BJ (cell line): Measurements from ENCODE around the gene PTPN12. TPM values are rescaled to one million over a fixed set of nuclear protein-coding genes. Genes with fewer than 3 reads are reported as not detected.
"Not testable (repeated sequence)": the region's sequence is repeated elsewhere in the genome, so short reads cannot be mapped to it uniquely, and the experiment has no call there.

ENCODE experiments used
- CTCF ChIA-PET: fragments of 350-600 bp; formaldehyde crosslinking; extraction: SDS; loops from one replicate; lab custom pipeline; 2021; ENCODE audit warnings: antibody characterized with exemption, inconsistent platforms; lab: Yijun Ruan, JAX
- POLR2A ChIA-PET: fragments of 300-600 bp; sonication (Branson Sonifier 250); formaldehyde crosslinking; extraction: SDS; loops from one replicate; lab custom pipeline; 2021; ENCODE audit warnings: antibody characterized with exemption; lab: Charles Lee
- DNase-seq: peaks from one replicate; pipeline ENCODE4 v3.0.0-alpha.2; 2011; ENCODE audit warnings: low read depth
- H3K27me3 ChIP-seq: 2 replicates; pipeline ENCODE4 v1.6.0; 2011; ENCODE audit warnings: low read length; ENCODE audit not compliant: control insufficient read depth, insufficient read depth
- H3K36me3 ChIP-seq: 2 replicates; pipeline ENCODE4 v1.5.1; 2011; ENCODE audit warnings: low read length; ENCODE audit not compliant: control insufficient read depth, insufficient read depth
- H3K4me3 ChIP-seq: 2 replicates; pipeline ENCODE4 v1.5.1; 2011; ENCODE audit warnings: low read depth, mild to moderate bottlenecking, control low read depth, low read length
- CTCF ChIP-seq: IDR thresholded peaks from 2 replicates; pipeline ENCODE4 v1.5.1; 2011; ENCODE audit warnings: low read depth, mild to moderate bottlenecking, control low read depth, inconsistent platforms, low read length, moderate library complexity; ENCODE audit not compliant: insufficient read depth
- polyA plus RNA-seq: library from polyadenylated mRNA; depleted of rRNA; stranded (reverse); fragments of >200 nt; gene quantifications from 2 replicates; pipeline ENCODE4 v1.2.3, GENCODE V29; 2011

PTPN12 gene
- polyA plus RNA-seq, 1 experiment = 19.7 TPM

DNA sequence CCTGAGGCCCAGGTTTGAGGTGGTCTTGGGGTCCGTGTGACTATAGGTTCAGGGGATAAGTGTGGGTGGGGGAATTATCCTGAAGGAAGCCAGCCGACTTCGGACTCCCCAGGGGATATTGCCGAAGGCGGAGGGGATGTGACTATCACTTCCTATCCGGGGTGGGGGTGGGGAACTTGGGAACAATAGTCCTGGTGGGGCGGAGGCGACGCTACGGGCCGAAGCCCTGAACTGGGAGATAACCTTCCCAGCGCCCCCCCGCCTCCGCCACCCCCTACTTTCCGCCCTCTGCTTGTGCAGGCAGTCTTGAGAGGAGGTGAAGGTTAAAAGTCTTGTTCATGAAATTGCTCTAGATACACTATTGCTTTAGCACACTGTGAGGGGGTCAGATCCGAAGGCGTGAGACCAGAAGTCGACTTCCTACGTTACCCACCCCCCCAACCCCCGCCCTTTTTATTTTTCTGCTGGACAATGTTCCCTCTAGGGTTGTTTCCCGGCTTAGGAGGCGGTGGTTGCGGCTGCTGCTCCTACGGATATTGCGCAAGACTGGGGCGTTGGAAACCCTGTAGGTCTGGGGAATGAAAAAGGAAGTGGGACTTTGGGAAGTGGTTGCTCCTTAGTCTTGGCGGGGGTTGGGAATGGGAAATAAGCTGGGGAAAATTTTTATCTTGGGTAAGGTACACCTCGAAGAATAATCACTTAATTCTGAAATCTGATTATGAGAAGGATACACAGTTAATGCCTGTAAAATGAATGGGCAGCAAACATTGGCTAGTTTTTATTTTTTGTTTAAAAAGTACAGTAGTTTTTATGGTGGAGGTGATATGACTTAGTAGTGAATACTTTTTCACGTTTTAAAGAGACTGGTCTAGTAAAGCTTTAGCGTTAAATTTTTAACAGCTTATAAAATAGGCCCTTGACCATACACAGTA lies 1.5 kb downstream of the PTPN12 start:
- peak; percentile 54 for DNase-seq
- Histone ChIP-seq H3K27me3 (no peaks in the 10 kb centered on the region), H3K36me3 (no peaks in the 10 kb centered on the region), H3K4me3 (peak overlapping the region; percentile 97)
- CTCF ChIA-PET = no interaction called here
- POLR2A ChIA-PET = interaction anchor here (0.6 kb wide), 1 partner anchor 146 kb away, joined by 3 read pairs; no protein-coding TSS in a partner anchor
- TF ChIP-seq CTCF = no peak

DNA sequence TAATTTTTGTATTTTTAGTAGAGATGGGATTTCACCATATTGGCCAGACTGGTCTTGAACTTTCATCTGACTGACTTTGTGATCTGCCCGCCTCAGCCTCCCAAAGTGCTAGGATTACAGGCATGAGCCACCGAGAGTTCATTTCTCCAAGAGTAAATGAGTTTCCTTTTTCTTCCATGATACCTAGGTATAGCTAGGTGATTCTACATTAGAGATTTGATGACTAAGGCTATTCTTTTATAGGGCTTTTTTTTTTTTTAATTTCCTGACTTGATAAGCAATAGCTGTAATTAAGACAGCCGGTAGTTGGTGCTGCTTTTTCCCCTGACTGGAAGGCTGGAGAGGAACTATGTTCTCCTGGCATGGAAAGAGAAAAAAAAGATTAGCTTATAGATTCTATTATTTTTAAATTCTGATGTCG lies 3.3 kb downstream of the PTPN12 start:
- ChIA-PET CTCF (interaction anchor here (1.4 kb wide), 1 partner anchor 9 kb away, joined by 5 read pairs; no protein-coding TSS in a partner anchor), POLR2A (interaction anchor here (0.6 kb wide), 1 partner anchor 50 kb away, joined by 9 read pairs; no protein-coding TSS in a partner anchor)
- no peak for TF ChIP-seq CTCF
- Histone ChIP-seq H3K36me3 (no peaks in the 10 kb centered on the region), H3K27me3 (no peaks in the 10 kb centered on the region), H3K4me3 (no peak overlapping the region)
- DNase-seq = no peak

DNA sequence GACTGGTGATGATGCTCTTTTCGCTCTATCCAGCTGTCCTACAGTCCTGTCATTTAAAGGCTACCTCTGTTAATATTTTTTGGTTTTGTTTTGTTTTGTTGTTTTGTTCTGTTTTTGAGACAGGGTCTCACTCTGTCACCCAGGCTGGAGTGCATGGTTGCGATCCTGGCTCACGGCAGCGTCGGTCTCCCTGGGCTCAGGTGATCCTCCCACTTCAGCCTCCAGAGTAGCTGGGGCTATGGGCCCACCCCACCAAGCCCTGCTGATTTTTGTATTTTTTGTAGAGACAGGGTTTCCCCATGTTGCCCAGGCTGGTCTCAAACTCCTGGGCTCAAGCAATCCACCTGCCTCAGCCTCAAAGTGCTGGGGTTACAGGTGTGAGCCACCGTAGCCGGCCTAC lies 3.9 kb downstream of the PTPN12 start:
- ChIA-PET CTCF (interaction anchor here (1.4 kb wide), 1 partner anchor 8 kb away, joined by 5 read pairs; no protein-coding TSS in a partner anchor), POLR2A (interaction anchor here (0.6 kb wide), 1 partner anchor 49 kb away, joined by 9 read pairs; no protein-coding TSS in a partner anchor)
- H3K4me3 ChIP-seq = not testable (repeated sequence)

GRCh38 chr7:77542409-77542808 lies 5.3 kb downstream of the PTPN12 start:
- H3K27me3 ChIP-seq = no peaks in the 10 kb centered on the region
- ChIA-PET POLR2A (interaction anchor here (0.6 kb wide), 1 partner anchor 144 kb away, joined by 5 read pairs; no protein-coding TSS in a partner anchor), CTCF (interaction anchor here (0.9 kb wide), 1 partner anchor 9 kb away, joined by 5 read pairs; no protein-coding TSS in a partner anchor)
- TF ChIP-seq CTCF = no peak
- no peak overlapping the region for H3K4me3 ChIP-seq
- DNase-seq = no peak
- H3K36me3 ChIP-seq = no peaks in the 10 kb centered on the region

More for the DNA sequence above, 3.9 kb downstream of the PTPN12 start:
- not testable (repeated sequence) for H3K36me3 ChIP-seq, DNase-seq, H3K27me3 ChIP-seq

- H3K27me3 ChIP-seq = no peaks in the 10 kb centered on the region
- CTCF ChIA-PET = interaction anchor here (0.9 kb wide), 1 partner anchor 9 kb away, joined by 5 read pairs; no protein-coding TSS in a partner anchor
- no peak for DNase-seq
- TF ChIP-seq CTCF = no peak
- POLR2A ChIA-PET = interaction anchor here (0.6 kb wide), 1 partner anchor 144 kb away, joined by 5 read pairs; no protein-coding TSS in a partner anchor
- no peak overlapping the region for H3K4me3 ChIP-seq
- no peaks in the 10 kb centered on the region for H3K36me3 ChIP-seq
These were observed 5.8 kb downstream of the PTPN12 start for GRCh38 chr7:77542895-77543294.
